ENCODE results near the gene AGMO.

Gene AGMO

DNA sequence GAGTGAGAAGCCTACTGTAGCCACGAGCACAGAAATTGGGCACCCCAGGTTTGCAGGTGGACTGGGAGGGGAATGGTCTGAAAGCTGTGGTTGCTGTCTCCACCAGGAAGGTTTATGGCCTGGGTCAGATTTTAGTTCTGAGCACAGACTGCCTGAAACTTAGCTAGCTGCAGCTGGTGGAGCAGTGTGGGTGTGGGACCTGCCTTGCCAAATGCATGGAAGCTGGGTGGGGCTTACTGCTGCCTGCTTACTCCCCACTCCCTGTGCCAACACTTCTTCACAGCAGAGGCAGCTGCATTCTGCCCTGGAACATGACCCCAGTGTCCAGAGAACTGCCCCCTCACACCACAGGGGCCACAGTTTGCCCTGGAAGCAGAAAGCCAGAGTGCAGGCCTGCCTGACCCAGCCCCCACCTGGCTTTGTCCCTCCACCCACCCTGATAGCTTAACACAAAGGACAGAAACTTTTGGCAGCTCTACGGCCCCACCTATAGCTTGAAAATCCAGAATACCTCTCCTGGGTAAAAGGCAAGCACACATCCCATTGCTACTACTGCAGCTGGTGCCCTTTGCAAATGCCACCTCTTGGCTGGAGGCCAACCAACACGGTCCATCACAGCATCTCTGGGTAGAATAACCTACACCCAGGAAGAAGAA is 281.6 kb downstream of the AGMO start:
- Histone ChIP-seq H3K9ac (ENCODE audit: low read length) (no peak overlapping the region), H4K8ac (ENCODE audit: low read length) (no peak overlapping the region), H3K4me1 (ENCODE audit: control insufficient read depth, insufficient read depth, low read depth, low read length) (peaks cover 4% of the 10 kb centered on the region), H2BK15ac (ENCODE audit: low read depth, poor library complexity, severe bottlenecking) (no peak overlapping the region), H3K4ac (ENCODE audit: low read depth in 1 of 2, low read length in 2 of 2) (no peak overlapping the region), H2BK12ac (ENCODE audit: low read length in 2 of 2) (no peak overlapping the region), H2AK5ac (ENCODE audit: low read length, severe bottlenecking) (no peak overlapping the region), H2BK5ac (ENCODE audit: low read depth, low read length, poor library complexity, severe bottlenecking) (no peak overlapping the region), H3K23ac (ENCODE audit: low read length in 2 of 2) (no peak overlapping the region), H3K36me3 (ENCODE audit: control insufficient read depth in 1 of 2, insufficient read depth in 2 of 2, low read depth in 1 of 2, low read length in 2 of 2) (no peaks in the 10 kb centered on the region), H2BK120ac (ENCODE audit: low read depth, low read length) (no peak overlapping the region), H3K27ac (ENCODE audit: low read length, poor library complexity, severe bottlenecking) (no peak overlapping the region), H3K14ac (ENCODE audit: low read length in 2 of 2) (peak overlapping the region in 1 of 2 experiments; percentile 55), H3K9me3 (ENCODE audit: control insufficient read depth, low read length) (peaks cover 54% of the 10 kb centered on the region), H3K4me3 (ENCODE audit: insufficient read depth in 1 of 2, low read depth in 1 of 2, low read length in 2 of 2) (no peak overlapping the region), H3K79me1 (replicated peaks; ENCODE audit: low read length, poor library complexity, severe bottlenecking) (no peaks in the 10 kb centered on the region), H3K18ac (ENCODE audit: low read depth in 1 of 2, low read length in 2 of 2) (no peak overlapping the region), H3K27me3 (ENCODE audit: control insufficient read depth in 1 of 2, insufficient read depth in 1 of 2, low read length in 2 of 2) (no peaks in the 10 kb centered on the region), H2AFZ (ENCODE audit: low read depth, low read length) (no peak overlapping the region), H3K4me2 (ENCODE audit: low read length, poor library complexity, severe bottlenecking) (peak overlapping the region; percentile 5), H4K91ac (ENCODE audit: low read length) (no peak overlapping the region)
- DNase-seq = no peak
- WGBS = 62% methylated on average over 3 of the region's 3 CpGs

DNA sequence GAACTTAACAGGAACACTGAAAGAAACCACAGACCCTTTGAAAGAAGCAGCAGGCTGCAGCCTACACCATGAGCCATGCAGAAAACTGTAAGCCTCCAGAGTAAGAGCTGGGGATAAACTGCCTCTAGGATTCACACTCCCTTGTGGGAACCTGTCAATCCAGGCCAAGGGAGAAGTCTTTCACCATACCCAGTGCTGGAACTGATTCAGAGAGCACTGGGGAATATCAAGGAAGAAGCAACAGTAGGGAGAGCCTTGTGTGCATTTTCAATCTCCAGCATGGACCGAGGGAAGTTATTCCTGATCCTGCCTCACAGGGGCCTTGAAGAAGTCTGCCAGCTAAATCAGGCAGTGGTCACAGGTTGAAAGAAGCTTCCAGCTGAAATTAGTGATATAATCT is 282.2 kb downstream of the AGMO start:
- H3K4ac ChIP-seq (ENCODE audit: low read depth in 1 of 2, low read length in 2 of 2) = no peak overlapping the region
- H2AFZ ChIP-seq (ENCODE audit: low read depth, low read length) = no peak overlapping the region
- H3K36me3 ChIP-seq (ENCODE audit: control insufficient read depth in 1 of 2, insufficient read depth in 2 of 2, low read depth in 1 of 2, low read length in 2 of 2) = no peaks in the 10 kb centered on the region
- 67% methylated on average over 1 of the region's 1 CpG for WGBS
- H2BK12ac ChIP-seq (ENCODE audit: low read length in 2 of 2) = no peak overlapping the region
- DNase-seq = peak; percentile 4
- H3K27me3 ChIP-seq (ENCODE audit: control insufficient read depth in 1 of 2, insufficient read depth in 1 of 2, low read length in 2 of 2) = no peaks in the 10 kb centered on the region
- H3K9ac ChIP-seq (ENCODE audit: low read length) = no peak overlapping the region
- no peak overlapping the region for H3K27ac ChIP-seq (ENCODE audit: low read length, poor library complexity, severe bottlenecking)
- H4K8ac ChIP-seq (ENCODE audit: low read length) = no peak overlapping the region
- peaks cover 4% of the 10 kb centered on the region for H3K4me1 ChIP-seq (ENCODE audit: control insufficient read depth, insufficient read depth, low read depth, low read length)
- no peak overlapping the region for H3K4me3 ChIP-seq (ENCODE audit: insufficient read depth in 1 of 2, low read depth in 1 of 2, low read length in 2 of 2)
- H3K79me1 ChIP-seq (replicated peaks; ENCODE audit: low read length, poor library complexity, severe bottlenecking) = no peaks in the 10 kb centered on the region
- H2BK15ac ChIP-seq (ENCODE audit: low read depth, poor library complexity, severe bottlenecking) = no peak overlapping the region
- no peak overlapping the region for H2AK5ac ChIP-seq (ENCODE audit: low read length, severe bottlenecking)
- H3K9me3 ChIP-seq (ENCODE audit: control insufficient read depth, low read length) = peaks cover 60% of the 10 kb centered on the region
- no peak overlapping the region for H3K23ac ChIP-seq (ENCODE audit: low read length in 2 of 2)
- H3K4me2 ChIP-seq (ENCODE audit: low read length, poor library complexity, severe bottlenecking) = no peak overlapping the region
- H3K18ac ChIP-seq (ENCODE audit: low read depth in 1 of 2, low read length in 2 of 2) = no peak overlapping the region
- H3K14ac ChIP-seq (ENCODE audit: low read length in 2 of 2) = no peak overlapping the region
- no peak overlapping the region for H2BK120ac ChIP-seq (ENCODE audit: low read depth, low read length)
- H4K91ac ChIP-seq (ENCODE audit: low read length) = no peak overlapping the region
- no peak overlapping the region for H2BK5ac ChIP-seq (ENCODE audit: low read depth, low read length, poor library complexity, severe bottlenecking)

DNA sequence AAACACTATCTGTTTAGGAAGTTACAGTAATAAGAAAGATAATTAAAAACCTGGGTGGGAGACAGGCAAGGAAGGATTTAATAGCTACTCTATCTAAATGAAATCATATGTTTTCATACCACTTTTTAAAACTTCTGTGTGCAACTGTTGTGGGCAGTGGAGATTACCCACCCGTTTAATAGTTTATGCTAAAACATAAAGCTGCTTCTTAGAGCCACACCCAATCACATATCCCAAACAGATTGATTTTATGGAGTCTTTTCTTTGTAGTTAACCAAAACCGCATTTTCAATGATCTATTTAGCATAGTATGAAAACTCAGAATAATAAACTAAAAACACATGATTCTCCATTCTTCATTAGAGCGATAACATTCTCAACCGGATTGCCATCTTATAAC is 304.1 kb downstream of the AGMO start:
- no peaks in the 10 kb centered on the region for H3K27me3 ChIP-seq (ENCODE audit: control insufficient read depth in 1 of 2, insufficient read depth in 1 of 2, low read length in 2 of 2)
- H3K14ac ChIP-seq (ENCODE audit: low read length in 2 of 2) = no peak overlapping the region
- H4K8ac ChIP-seq (ENCODE audit: low read length) = no peak overlapping the region
- no peak overlapping the region for H3K18ac ChIP-seq (ENCODE audit: low read depth in 1 of 2, low read length in 2 of 2)
- 92% methylated on average over 2 of the region's 4 CpGs for WGBS
- H2BK5ac ChIP-seq (ENCODE audit: low read depth, low read length, poor library complexity, severe bottlenecking) = no peak overlapping the region
- no peak overlapping the region for H3K23ac ChIP-seq (ENCODE audit: low read length in 2 of 2)
- no peaks in the 10 kb centered on the region for H3K4me1 ChIP-seq (ENCODE audit: control insufficient read depth, insufficient read depth, low read depth, low read length)
- no peak overlapping the region for H2BK15ac ChIP-seq (ENCODE audit: low read depth, poor library complexity, severe bottlenecking)
- H3K4me2 ChIP-seq (ENCODE audit: low read length, poor library complexity, severe bottlenecking) = no peak overlapping the region
- H2BK12ac ChIP-seq (ENCODE audit: low read length in 2 of 2) = no peak overlapping the region
- no peaks in the 10 kb centered on the region for H3K79me1 ChIP-seq (replicated peaks; ENCODE audit: low read length, poor library complexity, severe bottlenecking)
- no peak overlapping the region for H3K4ac ChIP-seq (ENCODE audit: low read depth in 1 of 2, low read length in 2 of 2)
- no peak overlapping the region for H3K9ac ChIP-seq (ENCODE audit: low read length)
- no peaks in the 10 kb centered on the region for H3K36me3 ChIP-seq (ENCODE audit: control insufficient read depth in 1 of 2, insufficient read depth in 2 of 2, low read depth in 1 of 2, low read length in 2 of 2)
- no peak overlapping the region for H4K91ac ChIP-seq (ENCODE audit: low read length)
- H2AFZ ChIP-seq (ENCODE audit: low read depth, low read length) = no peak overlapping the region
- no peak overlapping the region for H2BK120ac ChIP-seq (ENCODE audit: low read depth, low read length)
- no peak overlapping the region for H2AK5ac ChIP-seq (ENCODE audit: low read length, severe bottlenecking)
- no peak for DNase-seq
- H3K9me3 ChIP-seq (ENCODE audit: control insufficient read depth, low read length) = no peaks in the 10 kb centered on the region
- no peak overlapping the region for H3K27ac ChIP-seq (ENCODE audit: low read length, poor library complexity, severe bottlenecking)
- H3K4me3 ChIP-seq (ENCODE audit: insufficient read depth in 1 of 2, low read depth in 1 of 2, low read length in 2 of 2) = no peak overlapping the region

DNA sequence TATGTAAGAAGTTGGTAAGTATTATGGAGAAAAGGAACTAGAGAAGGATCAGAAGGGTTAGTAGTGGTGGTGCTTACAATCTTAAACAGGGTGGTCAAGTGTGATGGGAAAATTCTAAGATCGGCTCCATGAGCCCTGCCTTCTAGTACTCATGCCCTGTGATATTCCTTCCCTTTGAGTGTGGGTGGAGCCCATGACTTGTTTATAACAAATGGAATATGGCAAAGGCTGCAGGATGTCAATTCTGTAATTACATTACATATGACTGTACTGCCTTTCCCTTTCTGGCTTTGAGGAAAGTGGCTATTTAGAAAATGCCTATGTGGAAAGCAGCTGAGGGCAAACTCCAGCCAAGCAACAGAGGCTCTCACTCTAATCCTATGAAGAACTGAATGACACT is 309.6 kb downstream of the AGMO start:
- Histone ChIP-seq H2BK120ac (ENCODE audit: low read depth, low read length) (no peak overlapping the region), H2BK12ac (ENCODE audit: low read length in 2 of 2) (no peak overlapping the region), H3K4ac (ENCODE audit: low read depth in 1 of 2, low read length in 2 of 2) (no peak overlapping the region)

More for the DNA sequence above, 309.6 kb downstream of the AGMO start:
- no peak overlapping the region for H3K23ac ChIP-seq (ENCODE audit: low read length in 2 of 2)
- no peak overlapping the region for H3K4me3 ChIP-seq (ENCODE audit: insufficient read depth in 1 of 2, low read depth in 1 of 2, low read length in 2 of 2)
- no peak overlapping the region for H3K27ac ChIP-seq (ENCODE audit: low read length, poor library complexity, severe bottlenecking)
- no peak overlapping the region for H3K9ac ChIP-seq (ENCODE audit: low read length)
- H3K79me1 ChIP-seq (replicated peaks; ENCODE audit: low read length, poor library complexity, severe bottlenecking) = no peaks in the 10 kb centered on the region
- no peaks in the 10 kb centered on the region for H3K36me3 ChIP-seq (ENCODE audit: control insufficient read depth in 1 of 2, insufficient read depth in 2 of 2, low read depth in 1 of 2, low read length in 2 of 2)
- H3K4me1 ChIP-seq (ENCODE audit: control insufficient read depth, insufficient read depth, low read depth, low read length) = no peaks in the 10 kb centered on the region
- WGBS = 82% methylated on average over 1 of the region's 1 CpG
- no peak for DNase-seq
- H3K9me3 ChIP-seq (ENCODE audit: control insufficient read depth, low read length) = no peaks in the 10 kb centered on the region
- no peak overlapping the region for H3K4me2 ChIP-seq (ENCODE audit: low read length, poor library complexity, severe bottlenecking)
- H4K91ac ChIP-seq (ENCODE audit: low read length) = no peak overlapping the region
- no peak overlapping the region for H2AK5ac ChIP-seq (ENCODE audit: low read length, severe bottlenecking)
- H3K14ac ChIP-seq (ENCODE audit: low read length in 2 of 2) = no peak overlapping the region
- no peak overlapping the region for H2BK5ac ChIP-seq (ENCODE audit: low read depth, low read length, poor library complexity, severe bottlenecking)
- no peak overlapping the region for H3K18ac ChIP-seq (ENCODE audit: low read depth in 1 of 2, low read length in 2 of 2)
- no peak overlapping the region for H2AFZ ChIP-seq (ENCODE audit: low read depth, low read length)
- H4K8ac ChIP-seq (ENCODE audit: low read length) = no peak overlapping the region
- H3K27me3 ChIP-seq (ENCODE audit: control insufficient read depth in 1 of 2, insufficient read depth in 1 of 2, low read length in 2 of 2) = no peaks in the 10 kb centered on the region
- H2BK15ac ChIP-seq (ENCODE audit: low read depth, poor library complexity, severe bottlenecking) = no peak overlapping the region

Data from mesenchymal stem cell (in vitro differentiated cells and primary cell).